ENCODE results near the gene CNGB1. TPM values are rescaled to one million over a fixed set of nuclear protein-coding genes. Genes with fewer than 3 reads are reported as not detected.

Gene CNGB1
- total RNA-seq, 1 donor from 2014 or later = 0.19 TPM

DNA sequence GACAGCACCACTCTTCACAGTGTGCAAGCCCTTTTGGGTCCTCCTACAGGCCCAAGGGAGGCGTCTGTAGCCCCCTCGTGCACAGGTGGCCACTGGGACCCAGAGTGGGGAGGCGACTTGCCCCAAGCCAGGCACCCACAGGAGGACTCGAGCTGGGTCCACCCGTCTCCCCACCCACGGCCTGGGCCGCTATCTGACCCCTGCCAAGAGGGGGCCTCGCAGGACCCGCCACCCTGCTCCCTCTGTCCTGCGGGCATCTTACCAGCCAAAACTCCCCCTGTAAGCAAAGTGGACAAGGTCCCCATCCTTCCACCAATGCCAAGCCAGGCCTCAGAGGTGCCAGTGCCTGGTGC, 31.1 kb downstream of the CNGB1 start:
- DNase-seq (ENCODE audit: extremely low spot score, unreplicated experiment) = no peak
- Mint-ChIP-seq H3K9me3 (no peaks in the 10 kb centered on the region), H3K4me1 (ENCODE audit: unreplicated experiment) (no peaks in the 10 kb centered on the region), H3K36me3 (no peaks in the 10 kb centered on the region), H3K27me3 (no peaks in the 10 kb centered on the region), H3K27ac (no peak overlapping the region), H3K4me3 (no peak overlapping the region)
- TF ChIP-seq, protein P1, sequence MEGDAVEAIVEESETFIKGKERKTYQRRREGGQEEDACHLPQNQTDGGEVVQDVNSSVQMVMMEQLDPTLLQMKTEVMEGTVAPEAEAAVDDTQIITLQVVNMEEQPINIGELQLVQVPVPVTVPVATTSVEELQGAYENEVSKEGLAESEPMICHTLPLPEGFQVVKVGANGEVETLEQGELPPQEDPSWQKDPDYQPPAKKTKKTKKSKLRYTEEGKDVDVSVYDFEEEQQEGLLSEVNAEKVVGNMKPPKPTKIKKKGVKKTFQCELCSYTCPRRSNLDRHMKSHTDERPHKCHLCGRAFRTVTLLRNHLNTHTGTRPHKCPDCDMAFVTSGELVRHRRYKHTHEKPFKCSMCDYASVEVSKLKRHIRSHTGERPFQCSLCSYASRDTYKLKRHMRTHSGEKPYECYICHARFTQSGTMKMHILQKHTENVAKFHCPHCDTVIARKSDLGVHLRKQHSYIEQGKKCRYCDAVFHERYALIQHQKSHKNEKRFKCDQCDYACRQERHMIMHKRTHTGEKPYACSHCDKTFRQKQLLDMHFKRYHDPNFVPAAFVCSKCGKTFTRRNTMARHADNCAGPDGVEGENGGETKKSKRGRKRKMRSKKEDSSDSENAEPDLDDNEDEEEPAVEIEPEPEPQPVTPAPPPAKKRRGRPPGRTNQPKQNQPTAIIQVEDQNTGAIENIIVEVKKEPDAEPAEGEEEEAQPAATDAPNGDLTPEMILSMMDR (conservative IDR thresholded peaks at IDR 0.05) = no peak

DNA sequence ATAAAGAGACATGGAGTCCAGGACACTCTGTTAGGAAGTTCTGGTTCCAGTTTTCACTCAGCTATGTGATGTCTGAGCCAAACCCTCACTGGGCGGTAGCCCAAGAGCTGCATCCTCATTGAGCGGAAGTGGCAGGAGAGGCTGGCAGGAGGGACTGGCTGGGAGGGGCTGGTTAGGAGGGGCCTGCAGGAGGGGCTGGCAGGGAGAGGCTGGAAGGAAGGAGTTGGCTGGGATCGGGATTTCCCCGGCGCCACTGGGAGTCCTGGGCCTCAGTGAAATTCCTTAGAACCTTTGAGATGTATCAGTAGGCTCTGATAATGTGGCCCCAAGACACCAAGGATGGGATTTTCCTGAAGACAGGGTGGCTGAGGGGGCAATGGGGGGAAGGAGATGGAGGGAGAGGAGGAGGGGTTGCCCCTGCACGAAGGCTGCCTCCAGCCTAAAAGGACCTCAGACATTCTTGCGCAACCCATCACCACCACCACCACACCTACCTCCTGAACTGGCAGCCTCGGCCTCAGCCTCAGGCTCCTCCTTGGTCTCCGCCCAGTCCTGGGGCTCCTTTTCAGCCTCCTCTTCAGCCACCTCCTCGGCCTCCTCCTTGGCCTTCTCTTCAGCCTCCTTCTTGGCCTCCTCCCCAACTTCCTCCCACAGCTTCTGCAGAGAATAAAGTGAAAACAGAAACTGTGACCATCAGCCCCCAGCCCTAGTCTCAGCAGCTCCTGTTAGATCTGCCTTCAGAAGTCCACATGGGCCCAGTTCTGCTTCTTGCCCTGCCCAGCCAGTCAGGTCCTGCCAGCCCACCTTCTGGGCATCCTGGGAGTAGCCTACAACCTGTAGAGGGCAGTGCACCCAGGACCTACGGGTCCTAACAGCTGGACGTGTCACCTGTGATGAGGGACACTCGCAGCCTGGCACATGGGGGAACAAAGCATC, 31.7 kb downstream of the CNGB1 start:
- no peaks in the 10 kb centered on the region for H3K27me3 Mint-ChIP-seq
- H3K27ac Mint-ChIP-seq = no peak overlapping the region
- no peak overlapping the region for H3K4me3 Mint-ChIP-seq
- TF ChIP-seq, protein P1 (conservative IDR thresholded peaks at IDR 0.05) = no peak
- DNase-seq (ENCODE audit: extremely low spot score, unreplicated experiment) = no peak
- no peaks in the 10 kb centered on the region for H3K4me1 Mint-ChIP-seq (ENCODE audit: unreplicated experiment)
- no peaks in the 10 kb centered on the region for H3K36me3 Mint-ChIP-seq
- no peaks in the 10 kb centered on the region for H3K9me3 Mint-ChIP-seq

DNA sequence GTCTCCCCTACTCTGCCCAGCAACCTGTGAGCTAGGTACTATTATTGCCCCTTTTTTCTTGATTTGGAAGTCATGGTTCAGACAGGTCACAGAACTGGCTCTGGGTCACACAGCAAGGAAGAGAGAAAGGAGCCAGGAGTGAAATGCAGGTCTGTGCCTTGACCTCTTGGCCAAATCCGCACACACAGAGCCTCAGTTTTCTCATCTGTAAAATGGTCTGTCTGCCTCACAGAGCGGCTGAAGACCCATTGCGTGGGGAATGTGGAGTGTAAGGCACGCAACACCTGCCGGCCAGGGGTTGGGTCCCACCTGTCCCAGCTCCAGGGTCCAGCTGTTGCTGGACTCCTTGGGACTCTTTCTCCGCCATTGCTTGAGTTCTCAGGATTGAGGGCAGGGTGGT, 32.4 kb downstream of the CNGB1 start:
- Mint-ChIP-seq H3K27me3 (no peaks in the 10 kb centered on the region), H3K27ac (no peak overlapping the region), H3K36me3 (no peaks in the 10 kb centered on the region), H3K4me1 (ENCODE audit: unreplicated experiment) (no peaks in the 10 kb centered on the region), H3K4me3 (no peak overlapping the region), H3K9me3 (no peaks in the 10 kb centered on the region)
- no peak for DNase-seq (ENCODE audit: extremely low spot score, unreplicated experiment)
- TF ChIP-seq, protein P1 (conservative IDR thresholded peaks at IDR 0.05) = no peak

DNA sequence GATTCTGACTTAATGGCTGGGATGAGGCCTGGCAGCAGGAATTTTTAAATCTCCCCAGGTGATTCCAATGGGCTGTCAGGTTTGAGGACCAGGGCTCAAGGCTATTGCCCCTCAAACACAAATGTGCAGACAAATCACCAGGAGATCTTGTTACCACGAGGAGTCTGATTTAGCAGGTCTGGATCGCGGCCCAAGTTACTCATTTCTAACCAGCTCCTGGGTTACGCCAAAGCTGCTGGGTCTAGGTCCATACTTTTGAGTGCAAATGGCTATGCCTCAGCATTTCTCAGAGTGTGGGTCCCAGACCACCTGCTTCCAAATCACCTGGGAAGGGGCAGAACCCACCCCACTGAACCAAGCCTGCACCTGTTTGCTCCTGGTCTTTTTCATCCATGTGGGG, 33.1 kb downstream of the CNGB1 start:
- H3K9me3 Mint-ChIP-seq = no peaks in the 10 kb centered on the region
- DNase-seq (ENCODE audit: extremely low spot score, unreplicated experiment) = no peak
- H3K4me1 Mint-ChIP-seq (ENCODE audit: unreplicated experiment) = no peaks in the 10 kb centered on the region
- TF ChIP-seq, protein P1 (conservative IDR thresholded peaks at IDR 0.05) = no peak
- no peak overlapping the region for H3K27ac Mint-ChIP-seq
- no peaks in the 10 kb centered on the region for H3K27me3 Mint-ChIP-seq
- H3K36me3 Mint-ChIP-seq = no peaks in the 10 kb centered on the region
- H3K4me3 Mint-ChIP-seq = no peak overlapping the region

DNA sequence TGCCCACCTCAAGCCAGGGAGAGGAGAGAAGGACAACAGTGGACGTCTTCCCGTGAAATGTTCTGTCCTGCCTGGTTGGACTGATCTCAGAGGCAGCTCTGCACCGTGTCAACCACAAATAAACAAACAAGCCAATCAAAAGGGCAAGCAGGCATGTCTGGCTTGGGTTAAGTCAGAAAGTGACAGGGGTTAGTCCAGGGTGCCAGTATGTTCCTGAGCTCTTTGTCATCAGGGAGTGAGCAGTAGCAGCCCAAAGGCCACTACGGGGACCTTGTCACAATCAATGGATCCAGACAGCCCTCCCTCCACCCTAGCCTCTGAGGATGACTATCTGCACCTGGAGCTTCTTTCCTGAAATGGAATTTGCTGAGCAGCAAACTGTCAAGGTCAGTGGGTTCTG, 35.0 kb downstream of the CNGB1 start:
- H3K27me3 Mint-ChIP-seq = no peaks in the 10 kb centered on the region
- TF ChIP-seq, protein P1 (conservative IDR thresholded peaks at IDR 0.05) = no peak
- no peak for DNase-seq (ENCODE audit: extremely low spot score, unreplicated experiment)
- no peaks in the 10 kb centered on the region for H3K9me3 Mint-ChIP-seq
- no peak overlapping the region for H3K4me3 Mint-ChIP-seq
- no peaks in the 10 kb centered on the region for H3K4me1 Mint-ChIP-seq (ENCODE audit: unreplicated experiment)
- no peak overlapping the region for H3K27ac Mint-ChIP-seq
- no peaks in the 10 kb centered on the region for H3K36me3 Mint-ChIP-seq

Measured in type B pancreatic cell (in vitro differentiated cells).